HG02763 (cell line): ENCODE results near the gene PPFIA2.

Experiments
- ATAC-seq: cut with Tn5 transposase; IDR thresholded peaks from one replicate; pipeline ENCODE4 v1.9.1; 2021; ENCODE audit warnings: mild to moderate bottlenecking, moderate library complexity; ENCODE audit not compliant: unreplicated experiment

Gene PPFIA2

GRCh38 chr12:81360916-81361315 lies 398.2 kb downstream of the PPFIA2 start:
- no peak for ATAC-seq

- ATAC-seq, result no peak
Observed at GRCh38 chr12:81359736-81360135, 399.4 kb downstream of the PPFIA2 start.

- ATAC-seq, result no peak
Observed at GRCh38 chr12:81354327-81354932, 404.7 kb downstream of the PPFIA2 start.

GRCh38 chr12:81350309-81350708 lies 408.8 kb downstream of the PPFIA2 start:
- ATAC-seq, result no peak

- no peak for ATAC-seq
Observed at GRCh38 chr12:81347404-81347803, 411.7 kb downstream of the PPFIA2 start.

- no peak for ATAC-seq
Observed at GRCh38 chr12:81340910-81341309, 418.2 kb downstream of the PPFIA2 start.

GRCh38 chr12:81339071-81339470 lies 420.1 kb downstream of the PPFIA2 start:
- no peak for ATAC-seq

- ATAC-seq, result no peak
Observed at GRCh38 chr12:81337886-81338285, 421.3 kb downstream of the PPFIA2 start.

- no peak for ATAC-seq
Observed at GRCh38 chr12:81333812-81334211, 425.3 kb downstream of the PPFIA2 start.

GRCh38 chr12:81332054-81332453 lies 427.1 kb downstream of the PPFIA2 start:
- no peak for ATAC-seq

GRCh38 chr12:81330480-81330879 lies 428.7 kb downstream of the PPFIA2 start:
- no peak for ATAC-seq

- no peak for ATAC-seq
Observed at GRCh38 chr12:81329085-81329484, 430.1 kb downstream of the PPFIA2 start.

GRCh38 chr12:81327425-81327824 lies 431.7 kb downstream of the PPFIA2 start:
- ATAC-seq, result no peak

GRCh38 chr12:81325086-81325485 lies 434.1 kb downstream of the PPFIA2 start:
- ATAC-seq, result no peak

- ATAC-seq, result no peak
Observed at GRCh38 chr12:81314903-81315531, 444.1 kb downstream of the PPFIA2 start.

GRCh38 chr12:81303935-81304334 lies 455.2 kb downstream of the PPFIA2 start:
- ATAC-seq, result no peak

- no peak for ATAC-seq
Observed at GRCh38 chr12:81300454-81300853, 458.7 kb downstream of the PPFIA2 start.

GRCh38 chr12:81297601-81298000 lies 461.5 kb downstream of the PPFIA2 start:
- no peak for ATAC-seq

- ATAC-seq, result no peak
Observed at GRCh38 chr12:81296556-81297305, 462.4 kb downstream of the PPFIA2 start.

GRCh38 chr12:81295251-81295650 lies 463.9 kb downstream of the PPFIA2 start:
- ATAC-seq, result no peak

- no peak for ATAC-seq
Observed at GRCh38 chr12:81294325-81295190, 464.6 kb downstream of the PPFIA2 start.
